ENCODE measurements around the gene MSMB.
"Not testable (repeated sequence)": the region's sequence is repeated elsewhere in the genome, so short reads cannot be mapped to it uniquely, and the experiment has no call there.

Gene MSMB

DNA sequence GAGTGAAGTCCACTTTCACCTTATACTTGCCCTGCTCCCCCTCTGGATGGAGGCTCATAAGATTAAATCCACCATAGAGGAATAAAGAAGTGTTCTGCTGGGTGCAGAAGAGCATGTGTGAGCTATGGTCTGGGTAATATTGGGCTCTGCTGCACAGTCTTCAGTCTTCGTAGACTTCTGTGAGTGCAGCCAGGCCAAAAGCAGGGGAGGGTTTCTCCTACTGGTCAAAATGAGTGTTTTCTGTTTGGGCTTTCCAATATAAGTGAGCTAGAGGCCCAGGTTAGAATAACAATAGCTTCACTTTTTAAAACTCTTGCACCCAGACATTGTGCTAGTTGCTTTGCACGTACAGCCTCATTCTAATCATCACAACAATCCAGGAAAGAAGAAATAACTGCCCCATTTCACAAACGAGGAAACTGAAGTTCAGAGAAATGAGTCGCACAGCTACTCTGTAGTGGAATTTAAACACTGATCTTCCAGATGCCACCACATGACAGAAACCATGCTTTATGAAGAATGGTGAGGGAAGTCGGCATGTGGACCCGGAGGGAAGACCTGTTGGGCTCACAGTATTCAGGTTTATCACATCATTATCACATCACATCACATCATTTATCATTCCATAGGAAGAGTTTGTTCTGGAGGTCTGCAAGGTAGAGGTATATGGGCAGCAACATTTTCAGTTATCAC, 23.8 kb upstream of the MSMB start:
- DNase-seq: no peak

DNA sequence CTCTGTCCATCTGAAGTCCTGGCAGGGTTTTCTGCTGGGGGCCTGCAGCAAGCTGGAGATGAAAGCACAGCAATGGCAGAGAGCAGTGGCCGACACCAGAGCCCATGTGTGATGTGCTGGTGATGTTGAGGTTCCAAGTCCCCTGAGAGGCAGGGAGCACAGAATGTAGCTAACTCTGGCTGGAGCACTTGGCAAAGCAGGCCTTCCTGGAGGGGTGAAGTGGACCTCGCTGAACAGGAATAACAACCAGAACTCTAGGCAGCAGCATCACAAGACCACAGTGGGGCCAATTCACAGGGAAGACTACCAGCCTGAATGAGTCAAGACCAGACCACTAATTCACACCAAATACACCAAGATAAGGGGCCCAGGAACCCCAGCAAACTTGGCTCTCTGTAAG, 22.8 kb upstream of the MSMB start:
- no peak for DNase-seq

DNA sequence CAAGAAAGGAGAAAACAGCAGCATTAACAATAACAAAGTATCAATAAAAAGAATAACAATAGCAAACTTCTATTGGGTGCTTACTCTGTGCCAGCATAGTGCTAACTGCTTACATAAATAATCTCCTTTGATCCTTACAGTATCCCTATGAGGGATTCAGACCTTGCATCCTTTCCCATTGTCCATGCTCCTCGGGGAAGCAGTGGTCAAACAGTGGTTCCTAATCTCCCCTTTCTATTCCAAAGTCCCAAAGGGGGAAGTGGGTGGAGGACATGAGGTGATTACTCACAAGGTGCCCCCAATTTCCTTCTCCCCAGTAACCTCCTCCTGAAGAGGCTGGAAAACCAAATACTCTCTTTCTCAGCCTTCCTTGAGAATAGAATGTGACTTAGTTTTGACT, 22.0 kb upstream of the MSMB start:
- no peak for DNase-seq

DNA sequence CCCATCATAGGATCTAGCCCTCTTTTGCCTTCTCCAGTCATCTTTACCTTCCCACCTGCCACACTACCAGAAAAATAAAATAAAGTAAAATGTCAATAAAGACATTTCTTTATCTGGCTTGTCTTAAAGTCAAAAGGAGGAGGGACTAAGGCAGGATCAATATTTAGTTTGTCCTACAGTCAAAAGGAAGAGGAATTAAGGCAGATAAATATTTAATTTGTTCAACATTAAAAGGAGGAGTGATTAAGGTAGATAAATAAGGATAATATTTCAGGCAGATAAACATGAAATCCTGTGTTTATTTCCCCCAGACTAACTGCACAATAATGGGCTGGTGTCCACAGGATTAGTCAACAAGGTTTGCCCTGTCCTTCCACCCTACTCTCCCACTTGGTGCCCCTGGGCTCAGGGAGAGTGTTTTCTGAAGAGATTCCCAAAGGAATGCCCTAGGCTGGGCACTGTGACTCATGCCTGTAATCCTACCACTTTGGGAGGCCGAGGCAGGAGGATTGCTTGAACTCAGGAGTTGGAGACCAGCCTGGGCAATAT, 18.3 kb upstream of the MSMB start:
- DNase-seq: no peak

DNA sequence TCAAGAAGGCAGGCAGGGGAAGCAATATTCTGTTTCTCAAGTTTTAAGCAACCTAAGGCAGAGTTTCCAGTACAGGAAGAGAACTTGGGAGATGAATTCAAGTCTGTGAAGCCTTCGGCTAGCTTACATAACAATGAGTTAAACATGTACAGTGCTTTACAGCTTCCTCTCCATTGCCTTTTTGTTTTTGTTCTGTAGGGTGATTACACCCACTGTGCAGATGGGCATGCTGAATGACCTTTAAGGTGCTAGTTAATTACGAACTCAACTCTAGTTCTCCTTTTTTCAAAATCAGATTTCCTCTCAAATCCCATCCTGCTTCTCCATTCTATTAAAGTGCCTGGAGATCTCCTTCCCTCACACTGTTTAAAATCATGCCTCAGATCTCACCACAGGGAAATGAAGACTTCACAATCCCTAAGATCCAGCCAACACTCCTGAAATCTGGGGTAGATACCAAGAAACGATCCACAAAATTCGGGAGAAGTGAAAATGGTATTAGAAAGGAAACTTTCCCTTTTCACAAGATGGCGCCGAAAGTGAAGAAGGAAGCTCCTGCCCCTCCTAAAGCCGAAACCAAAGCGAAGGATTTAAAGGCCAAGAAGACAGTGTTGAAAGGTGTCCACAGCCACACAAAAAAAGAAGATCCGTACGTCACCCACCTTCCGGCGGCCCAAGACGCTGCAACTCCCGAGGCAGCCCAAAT, 16.8 kb upstream of the MSMB start:
- DNase-seq: no peak

DNA sequence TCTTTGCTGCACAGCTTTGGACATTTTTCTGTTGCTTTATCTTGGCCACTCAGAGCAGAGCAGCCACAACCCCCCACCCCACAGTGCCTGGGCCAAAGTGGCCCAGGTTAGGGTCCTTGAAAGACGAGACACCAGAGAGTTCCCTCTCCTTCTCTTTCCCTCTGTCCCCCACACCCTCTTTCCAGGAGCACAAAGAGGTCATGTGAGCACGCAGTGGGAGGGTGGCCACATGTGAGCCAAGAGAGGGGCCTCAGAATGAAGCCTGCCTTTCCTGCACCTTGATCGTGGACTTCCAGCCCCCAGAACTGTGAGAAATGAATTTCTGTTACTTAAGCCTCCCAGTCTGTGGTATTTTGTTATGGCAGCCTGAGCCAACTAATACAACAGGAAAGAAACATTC, 14.6 kb upstream of the MSMB start:
- no peak for DNase-seq

DNA sequence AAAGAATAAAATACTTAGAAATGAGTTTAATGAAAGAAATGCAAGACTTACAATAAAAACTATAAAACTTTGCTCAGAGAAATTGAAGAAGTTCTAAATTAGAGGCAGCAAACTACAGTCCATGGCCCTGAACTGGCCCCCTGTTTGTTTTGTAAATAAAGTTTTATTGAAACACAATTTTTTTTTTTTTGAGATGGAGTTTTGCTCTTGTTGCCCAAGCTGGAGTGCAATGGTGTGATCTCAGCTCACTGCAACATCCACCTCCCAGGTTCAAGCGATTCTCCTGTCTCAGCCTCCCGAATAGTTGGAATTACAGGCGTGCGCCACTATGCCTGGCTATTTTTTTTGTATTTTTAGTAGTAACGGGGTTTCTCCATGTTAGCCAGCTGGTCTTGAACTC, 11.9 kb upstream of the MSMB start:
- not testable (repeated sequence) for DNase-seq

DNA sequence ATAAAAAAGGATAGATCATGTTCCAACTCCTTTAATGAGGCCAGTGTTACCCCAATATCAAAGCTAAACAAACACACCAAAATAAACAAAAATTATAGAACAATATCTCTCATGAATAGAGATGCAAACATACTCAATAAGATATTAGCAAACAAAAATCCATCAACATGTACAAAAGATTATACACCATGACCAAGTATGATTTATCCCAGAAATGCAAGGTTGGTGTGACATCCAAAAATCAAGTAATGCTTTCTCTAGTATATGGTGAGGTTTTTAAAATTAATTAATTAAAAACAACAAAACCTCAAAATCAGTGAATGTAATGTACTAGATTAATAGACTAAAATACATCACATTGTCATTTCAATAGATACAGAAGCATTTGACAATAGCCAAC, 11.0 kb upstream of the MSMB start:
- DNase-seq: no peak

DNA sequence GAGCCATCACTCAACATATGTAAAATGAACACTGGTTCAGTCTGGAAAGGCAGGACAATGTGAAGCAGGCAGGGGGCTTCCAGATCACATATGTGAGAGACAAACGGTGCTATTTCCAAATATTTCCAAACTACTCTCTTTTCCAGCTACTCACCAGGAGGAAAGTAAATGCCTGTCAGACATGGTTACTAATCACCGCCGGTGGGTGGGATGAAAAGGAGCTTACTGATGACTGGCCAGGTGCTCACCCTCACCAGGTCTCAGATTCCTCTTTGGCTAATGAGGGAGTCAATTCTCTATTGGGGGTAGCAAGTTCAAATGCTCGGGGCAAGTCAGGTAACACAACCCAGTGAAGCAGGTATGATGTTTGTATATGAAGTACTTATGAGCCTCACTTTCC, 9.7 kb upstream of the MSMB start:
- DNase-seq: no peak

DNA sequence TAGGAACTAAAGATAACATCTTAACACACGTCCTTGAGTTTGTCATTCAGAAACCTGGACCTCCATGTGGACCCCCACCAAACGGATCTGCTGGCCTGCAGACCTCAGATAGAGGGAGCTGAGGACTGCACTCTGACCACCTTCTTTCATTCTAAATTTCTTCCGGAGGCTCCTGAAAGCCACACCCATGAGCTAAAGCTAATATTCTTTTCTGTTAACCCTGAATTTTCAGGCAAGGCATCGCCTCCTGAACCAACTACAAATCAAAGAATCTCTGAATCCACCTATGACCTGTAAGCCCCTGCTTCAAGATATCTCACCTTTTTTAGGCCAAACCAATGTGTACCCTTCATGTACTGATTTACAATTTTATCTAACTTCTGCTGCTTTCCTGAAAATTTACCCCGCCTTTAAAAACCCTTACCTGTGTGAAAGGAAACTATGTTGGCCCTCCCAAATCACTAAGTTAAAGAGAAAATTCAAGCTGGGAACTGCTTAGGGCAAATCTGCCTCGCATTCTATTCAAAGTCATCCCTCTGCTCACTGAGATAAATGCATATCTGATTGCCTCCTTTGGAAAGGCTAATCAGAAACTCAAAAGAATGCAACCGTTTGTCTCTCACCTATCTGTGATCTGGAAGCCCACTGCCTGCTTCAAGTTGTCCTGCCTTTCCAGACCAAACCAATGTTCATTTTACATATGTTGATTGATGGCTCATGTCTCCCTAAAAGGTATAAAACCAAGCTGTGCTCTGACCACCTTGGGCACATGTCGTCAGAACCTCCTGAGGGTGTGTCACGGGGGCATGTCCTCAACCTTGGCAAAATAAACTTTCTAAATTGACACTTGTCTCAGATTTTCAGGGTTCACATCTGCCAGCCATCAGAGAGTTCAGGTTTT, 7.7 kb upstream of the MSMB start:
- DNase-seq: no peak

DNA sequence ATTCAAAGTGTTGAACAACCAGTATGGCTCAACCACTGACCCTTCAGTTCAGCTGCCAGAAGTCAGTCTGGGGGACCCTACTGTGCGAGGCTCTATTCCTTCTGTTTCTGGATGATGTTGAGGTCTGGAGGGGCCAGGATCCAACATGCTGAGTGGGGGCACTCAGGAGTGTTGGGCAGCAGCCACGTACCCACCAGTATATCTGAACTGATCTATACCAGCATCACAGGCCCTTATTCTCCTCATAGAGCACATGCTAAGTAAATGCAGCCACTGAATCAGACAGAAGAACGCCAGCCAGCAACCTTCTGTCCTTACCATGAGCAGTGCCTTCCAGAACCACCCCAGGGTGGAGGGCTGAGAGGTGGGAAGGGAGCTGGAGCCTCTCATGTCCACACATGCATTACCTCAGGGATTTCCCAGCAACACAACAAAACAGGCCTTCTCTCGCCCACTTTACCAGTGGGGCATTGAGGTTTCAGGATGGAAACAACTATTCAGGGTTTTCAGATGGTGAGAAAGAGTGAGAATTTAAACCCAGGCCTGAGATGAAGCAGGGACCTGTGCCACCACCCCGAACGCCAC, 6.8 kb upstream of the MSMB start:
- no peak for DNase-seq

DNA sequence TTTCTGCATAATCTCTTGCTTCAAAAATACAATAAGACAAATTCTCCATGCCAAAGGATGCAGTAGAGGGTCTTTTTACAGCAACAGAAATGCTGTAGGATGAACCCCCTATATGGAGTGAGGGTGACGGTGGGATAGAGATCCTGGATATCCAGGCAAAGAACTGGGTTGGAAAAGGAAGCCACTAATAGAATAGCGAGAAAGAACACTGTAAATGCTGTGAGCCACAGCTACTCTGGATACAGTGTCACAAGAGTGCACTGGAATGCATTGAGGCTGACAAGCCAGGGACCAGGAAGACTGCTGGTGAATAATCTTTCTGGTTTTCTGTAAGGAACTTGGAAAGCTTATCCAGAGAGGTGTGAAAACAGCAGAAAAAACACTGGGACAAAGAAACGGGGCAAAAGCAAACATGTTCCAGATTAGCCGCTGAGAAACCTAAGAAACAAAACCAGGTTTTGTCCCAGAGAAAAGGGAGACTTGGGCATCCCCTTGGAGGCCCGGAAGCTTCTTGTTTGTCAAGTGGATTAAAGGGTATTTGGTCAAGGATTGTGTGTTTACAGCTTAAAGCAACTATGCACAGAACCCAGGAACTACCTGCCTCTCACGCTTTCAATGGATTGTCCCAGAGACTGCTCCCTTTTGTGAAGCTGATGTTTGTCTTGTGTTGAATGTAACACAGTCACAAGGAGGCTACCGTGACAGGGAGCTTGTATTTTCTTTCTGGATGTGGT, 6.2 kb upstream of the MSMB start:
- no peak for DNase-seq

DNA sequence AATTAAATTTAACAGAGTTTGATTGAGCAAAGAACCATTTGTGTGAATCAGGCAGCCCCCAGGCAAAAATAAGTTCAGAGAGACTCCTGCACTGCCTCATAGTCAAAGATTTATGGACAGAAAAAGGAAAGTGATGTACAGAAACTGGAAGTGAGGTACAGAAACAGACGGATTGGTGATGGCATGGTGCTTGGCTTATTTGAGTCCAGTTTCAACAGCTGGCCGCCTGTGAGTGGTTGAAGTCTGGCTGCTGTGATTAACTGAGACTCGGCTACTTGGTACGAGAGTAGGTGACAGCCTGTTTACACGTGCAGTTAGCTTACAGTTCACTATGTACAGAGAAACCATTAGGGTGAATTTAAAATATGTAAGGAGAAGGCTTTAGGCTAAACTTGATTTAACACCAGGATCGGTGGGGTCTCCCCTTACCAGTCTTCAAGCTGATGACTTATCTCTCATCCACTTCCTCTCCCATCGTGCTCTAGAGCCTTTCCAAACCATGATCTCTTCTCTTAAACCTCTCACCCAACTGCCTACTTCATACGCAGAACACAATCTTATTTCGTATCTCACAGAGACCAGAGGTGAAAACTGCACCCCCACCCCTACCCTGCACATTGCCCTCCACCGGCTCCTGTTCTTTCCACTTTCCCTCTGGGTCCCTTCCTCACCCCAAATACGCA, 5.0 kb upstream of the MSMB start:
- DNase-seq: no peak

DNA sequence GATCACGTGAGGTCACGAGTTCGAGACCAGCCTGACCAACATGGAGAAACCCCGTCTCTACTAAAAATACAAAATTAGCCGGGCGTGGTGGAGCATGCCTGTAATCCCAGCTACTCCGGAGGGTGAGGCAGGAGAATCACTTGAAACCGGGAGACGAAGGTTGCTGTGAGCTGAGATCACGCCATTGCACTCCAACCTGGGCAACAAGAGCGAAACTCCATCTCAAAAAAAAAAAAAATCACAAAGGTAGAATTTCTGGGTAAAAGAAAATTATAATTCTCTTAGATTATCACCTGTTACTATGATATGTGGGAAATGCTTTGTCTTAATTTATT, 3.4 kb upstream of the MSMB start:
- DNase-seq: not testable (repeated sequence)

DNA sequence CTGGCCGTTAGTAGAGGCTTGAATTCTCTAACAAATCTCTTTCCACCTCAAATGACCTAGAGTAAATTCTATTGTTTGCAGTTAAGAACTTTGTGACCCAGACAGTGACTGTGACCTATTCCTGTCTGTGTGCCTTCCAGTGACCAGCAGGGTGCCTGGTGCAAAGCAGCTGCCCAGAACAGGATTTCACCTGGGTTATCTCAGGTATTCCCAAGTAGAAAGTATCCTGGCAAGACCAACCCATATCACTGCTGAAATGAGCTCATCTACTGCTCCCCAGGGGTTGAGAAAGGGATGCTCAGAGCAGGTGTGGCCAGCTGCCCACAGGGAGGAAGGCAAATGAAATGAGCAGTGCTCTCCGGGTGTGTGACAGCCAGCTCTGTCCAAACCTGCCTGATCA, 2.1 kb upstream of the MSMB start:
- DNase-seq: no peak

DNA sequence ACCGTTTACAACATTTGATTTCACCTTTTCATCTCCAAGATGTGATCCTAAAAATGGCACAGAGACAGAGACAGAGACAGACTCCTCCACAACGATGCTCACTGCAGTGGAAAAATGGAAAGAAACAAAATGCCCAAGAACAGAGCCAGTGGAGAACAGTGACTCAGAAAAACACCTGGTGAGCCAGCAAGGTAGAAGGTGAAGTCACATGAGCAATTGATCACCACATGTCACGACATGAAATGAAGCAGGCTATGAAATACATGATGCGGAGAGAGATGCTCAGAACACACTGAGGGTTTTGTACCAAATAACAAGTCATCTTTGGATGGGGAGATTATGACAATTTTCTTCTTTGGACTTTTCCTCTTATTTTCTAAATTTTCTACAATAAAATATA, 3.5 kb downstream of the MSMB start:
- DNase-seq: no peak

DNA sequence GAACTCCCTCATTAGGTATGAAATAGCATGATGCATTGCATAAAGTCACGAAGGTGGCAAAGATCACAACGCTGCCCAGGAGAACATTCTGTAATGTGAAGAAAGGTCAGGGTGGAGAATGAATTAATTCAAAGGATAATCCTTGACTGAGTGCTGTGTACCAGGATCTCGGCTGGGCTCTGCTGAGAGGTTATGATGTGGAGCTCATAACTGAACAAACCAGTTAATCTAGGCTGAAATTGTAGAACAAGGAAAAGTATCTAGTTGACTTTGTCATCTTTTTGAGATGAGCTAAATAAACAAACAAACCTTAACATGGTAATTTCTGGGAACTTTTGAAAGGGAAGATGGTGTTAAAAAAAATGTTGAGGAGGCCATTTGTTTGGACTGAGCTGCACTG, 6.1 kb downstream of the MSMB start:
- DNase-seq: no peak

DNA sequence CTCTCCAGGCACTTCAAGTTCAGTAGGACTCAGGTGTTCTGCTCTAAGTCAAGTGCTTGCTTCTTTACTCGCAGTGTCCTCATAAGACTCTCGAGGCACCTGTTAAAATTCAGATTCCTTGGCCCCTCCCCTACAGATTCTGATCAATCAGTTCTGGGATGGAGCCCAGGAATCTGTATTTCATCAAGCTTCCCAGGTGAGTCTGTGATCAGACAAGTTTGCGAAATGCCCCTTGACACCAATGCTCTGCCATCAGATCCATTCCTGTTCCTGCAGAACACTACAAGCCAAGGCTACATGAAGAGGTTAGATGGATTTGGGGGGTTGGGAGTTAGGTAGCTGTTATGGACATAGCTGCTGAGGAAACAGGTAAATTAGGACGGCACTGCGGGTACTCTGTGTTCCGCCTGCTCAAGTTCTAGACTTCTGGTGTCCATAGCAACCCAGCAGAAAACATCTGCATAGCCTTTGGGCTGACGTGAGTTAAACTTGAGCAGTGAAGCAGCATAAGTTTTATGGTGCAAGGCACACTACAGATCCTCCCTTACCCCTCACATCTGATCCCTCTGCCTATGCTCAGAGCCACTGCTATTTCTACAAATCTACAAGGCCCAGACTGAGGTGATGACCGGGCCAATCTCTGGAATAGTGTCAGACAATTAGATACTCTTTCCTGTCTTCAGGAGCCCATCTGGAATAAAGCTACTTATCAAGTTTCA, 8.8 kb downstream of the MSMB start:
- no peak for DNase-seq

DNA sequence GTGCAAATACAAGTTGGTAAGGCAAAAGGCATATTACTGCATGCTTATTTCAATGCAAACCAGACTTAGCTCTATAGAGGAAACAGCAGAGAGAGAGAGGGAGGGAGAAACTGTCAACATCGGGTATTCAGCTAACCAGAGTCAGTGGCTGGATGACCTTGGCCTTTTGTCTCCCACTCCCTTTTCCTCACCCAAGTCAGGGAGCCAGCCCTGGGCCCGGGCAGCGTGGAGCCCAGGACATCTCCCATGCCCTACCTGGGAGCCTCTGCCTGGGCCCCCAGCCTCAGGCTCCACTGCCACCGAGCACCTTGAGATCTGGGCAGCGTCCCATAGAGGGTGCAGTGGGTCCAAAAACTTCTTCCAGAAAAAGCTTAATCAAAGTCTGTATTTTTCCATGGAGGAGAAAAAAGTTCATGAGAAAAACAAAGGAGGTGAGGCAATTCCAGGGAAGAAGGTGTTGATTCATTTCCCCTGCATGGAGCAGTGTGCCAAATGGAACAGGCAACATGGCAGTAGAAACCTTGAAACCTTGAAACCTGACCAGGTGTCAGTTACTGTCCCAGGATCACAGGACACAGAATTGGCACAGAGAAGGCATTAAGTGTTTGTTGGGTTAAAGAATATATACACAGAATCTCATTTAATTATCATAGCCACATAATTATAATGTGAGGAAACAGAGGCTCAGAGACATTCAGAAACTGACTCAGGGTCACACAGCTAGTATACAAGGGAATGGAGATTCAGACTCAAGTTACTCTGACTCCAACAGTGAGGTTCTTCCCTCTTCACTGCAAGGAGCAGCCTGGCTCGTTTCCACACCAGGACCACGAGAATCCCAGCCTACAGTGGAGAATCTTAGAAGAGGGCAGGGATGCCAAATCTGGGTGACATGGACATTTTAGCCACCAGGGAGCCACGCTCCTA, 9.9 kb downstream of the MSMB start:
- no peak for DNase-seq

DNA sequence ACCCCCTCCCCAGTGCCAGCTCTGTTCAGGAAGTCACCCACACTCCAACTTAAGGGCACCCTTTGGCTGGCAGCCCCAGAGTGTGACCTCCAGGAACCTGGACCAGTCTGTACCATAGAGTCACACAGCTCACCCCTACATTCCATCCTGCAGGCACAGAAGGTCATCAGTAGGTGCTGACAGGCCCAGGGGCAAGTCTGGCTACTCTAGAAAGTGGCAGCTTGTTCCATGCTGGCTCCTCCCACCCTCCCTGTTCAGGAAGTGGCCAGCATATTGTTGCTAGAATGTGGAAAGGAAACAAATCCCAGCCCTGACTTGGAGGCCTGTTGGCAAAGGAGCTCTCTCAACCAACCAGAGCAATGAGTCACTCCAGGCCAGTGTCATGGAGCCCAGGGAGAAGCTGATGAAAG, 12.5 kb downstream of the MSMB start:
- no peak for DNase-seq
